H1 (cell line): ENCODE data around the gene CCBE1. TPM values are rescaled to one million over a fixed set of nuclear protein-coding genes. Genes with fewer than 3 reads are reported as not detected.

ENCODE experiments used
- CTCF ChIA-PET: fragments of 300-600 bp; sonication (Branson Sonifier 250); formaldehyde crosslinking; loops from one replicate; lab custom pipeline; 2021; ENCODE audit not compliant: partially characterized antibody; lab: Charles Lee
- POLR2A ChIA-PET: fragments of 300-600 bp; sonication (Branson Sonifier 250); formaldehyde crosslinking; loops from one replicate; lab custom pipeline; 2021; ENCODE audit warnings: inconsistent platforms; ENCODE audit not compliant: partially characterized antibody; lab: Charles Lee
- DNase-seq, 2 experiments: peaks; one replicate each; pipeline versions ENCODE4 v3.0.0 to v3.0.0-alpha.2; 2010 to 2022; ENCODE audit warnings: low spot score in 2 of 2, low read depth in 1 of 2, mixed read lengths in 1 of 2
- FAIRE-seq: peaks from 2 replicates; lab custom pipeline; 2011; peaks lifted over from hg19 to GRCh38; lab: Jason Lieb, UNC
- H2AFZ ChIP-seq: 2 replicates; pipeline ENCODE4 v1.8.1; 2012; ENCODE audit warnings: low read length, inconsistent platforms
- H2AK5ac ChIP-seq: 2 replicates; pipeline ENCODE4 v1.6.1; 2013; ENCODE audit warnings: low read depth, low read length
- H2BK120ac ChIP-seq: replicated peaks from 2 replicates; pipeline ENCODE3; 2013; ENCODE audit warnings: low read depth, low read length, inconsistent platforms
- H2BK12ac ChIP-seq: 2 replicates; pipeline ENCODE4 v1.6.1; 2013; ENCODE audit warnings: low read depth, low read length
- H2BK15ac ChIP-seq: 2 replicates; pipeline ENCODE4 v1.6.1; 2013; ENCODE audit warnings: low read length
- H2BK20ac ChIP-seq: 2 replicates; pipeline ENCODE4 v1.6.1; 2013; ENCODE audit warnings: low read length
- H2BK5ac ChIP-seq: 2 replicates; pipeline ENCODE4 v1.6.1; 2013; ENCODE audit warnings: low read depth, low read length
- H3K14ac ChIP-seq: 2 replicates; pipeline ENCODE4 v1.6.1; 2013; ENCODE audit warnings: inconsistent platforms; ENCODE audit not compliant: insufficient read length
- H3K18ac ChIP-seq: 2 replicates; pipeline ENCODE4 v1.6.1; 2013; ENCODE audit warnings: low read length; ENCODE audit errors: extremely low read depth
- H3K23ac ChIP-seq: 2 replicates; pipeline ENCODE4 v1.6.1; 2013; ENCODE audit warnings: inconsistent platforms; ENCODE audit not compliant: insufficient read length
- H3K23me2 ChIP-seq: 2 replicates; pipeline ENCODE4 v1.6.1; 2013; ENCODE audit warnings: low read depth, low read length
- H3K27ac ChIP-seq: 2 replicates; pipeline ENCODE4 v1.6.1; 2011; ENCODE audit warnings: low read depth, low read length, inconsistent platforms
- H3K27me3 ChIP-seq, 4 experiments: replicated peaks in 1 of 4; 1 replicate in 1 of 4; 2 replicates in 3 of 4; pipeline versions ENCODE4 v1.6.1 to v1.8.1; 2011 to 2013; ENCODE audit warnings: low read length in 3 of 4, mild to moderate bottlenecking in 3 of 4, inconsistent platforms in 2 of 4, mixed read lengths in 2 of 4, moderate library complexity in 1 of 4; ENCODE audit not compliant: control insufficient read depth in 3 of 4, insufficient read depth in 3 of 4; ENCODE audit errors: extremely low read depth in 1 of 4
- H3K36me3 ChIP-seq, 4 experiments: 2 replicates each; pipeline versions ENCODE4 v1.6.1 to v1.8.1; 2011 to 2013; ENCODE audit warnings: mild to moderate bottlenecking in 4 of 4, low read length in 3 of 4, moderate library complexity in 2 of 4, control low read depth in 1 of 4, inconsistent platforms in 1 of 4; ENCODE audit not compliant: insufficient read depth in 4 of 4, control insufficient read depth in 2 of 4
- H3K4ac ChIP-seq: replicated peaks from 2 replicates; pipeline ENCODE3; 2013; ENCODE audit warnings: low read length, low read depth, mixed read lengths, inconsistent platforms; ENCODE audit not compliant: insufficient read length
- H3K4me1 ChIP-seq, 4 experiments: replicated peaks in 1 of 4; 1 replicate in 1 of 4; 2 replicates in 3 of 4; pipeline versions ENCODE4 v1.6.1 to v1.8.1; 2011 to 2013; ENCODE audit warnings: low read length in 3 of 4, inconsistent platforms in 2 of 4, mixed read lengths in 1 of 4; ENCODE audit not compliant: insufficient read depth in 4 of 4, control insufficient read depth in 3 of 4
- H3K4me2 ChIP-seq, 2 experiments: 2 replicates each; pipeline versions ENCODE4 v1.6.1 to v1.8.1; 2011 to 2013; ENCODE audit warnings: low read depth in 2 of 2, low read length in 2 of 2, control low read depth in 1 of 2, inconsistent platforms in 1 of 2, mild to moderate bottlenecking in 1 of 2; ENCODE audit not compliant: insufficient read depth in 1 of 2
- H3K4me3 ChIP-seq, 4 experiments: fragments of 200-600, 300-600 bp in 1 of 4; sonication (generic), shearing (Covaris generic), sonication (Bioruptor Twin) in 1 of 4; 2 replicates each; pipeline versions ENCODE4 v1.5.1 to v1.8.1; 2011 to 2016; ENCODE audit warnings: low read length in 4 of 4, low read depth in 3 of 4, control low read depth in 2 of 4, inconsistent platforms in 2 of 4, mild to moderate bottlenecking in 2 of 4, mixed read lengths in 1 of 4, moderate library complexity in 1 of 4; ENCODE audit not compliant: insufficient read depth in 2 of 4; ENCODE audit errors: extremely low read depth in 1 of 4
- H3K56ac ChIP-seq: replicated peaks from 2 replicates; pipeline ENCODE3; 2013; ENCODE audit warnings: low read depth, mild to moderate bottlenecking, mixed read lengths, low read length, inconsistent platforms; ENCODE audit not compliant: insufficient read length
- H3K79me1 ChIP-seq: 2 replicates; pipeline ENCODE4 v1.6.1; 2013; ENCODE audit warnings: low read depth, low read length, control low read depth
- H3K79me2 ChIP-seq, 2 experiments: 2 replicates each; pipeline versions ENCODE4 v1.6.1 to v1.8.1; 2012 to 2013; ENCODE audit warnings: low read length in 2 of 2, mild to moderate bottlenecking in 2 of 2, inconsistent platforms in 1 of 2; ENCODE audit not compliant: insufficient read depth in 2 of 2, control insufficient read depth in 1 of 2
- H3K9ac ChIP-seq, 4 experiments: replicated peaks in 1 of 4; 1 replicate in 1 of 4; 2 replicates in 3 of 4; pipeline versions ENCODE4 v1.6.1 to v1.8.1; 2011 to 2013; ENCODE audit warnings: low read depth in 3 of 4, low read length in 3 of 4, control low read depth in 2 of 4, mild to moderate bottlenecking in 2 of 4, moderate library complexity in 2 of 4, inconsistent platforms in 1 of 4; ENCODE audit errors: extremely low read depth in 1 of 4
- H3K9me3 ChIP-seq, 2 experiments: 2 replicates each; pipeline versions ENCODE4 v1.6.1 to v1.8.1; 2012 to 2013; ENCODE audit warnings: mild to moderate bottlenecking in 2 of 2, moderate library complexity in 2 of 2, control low read depth in 1 of 2, inconsistent platforms in 1 of 2, low read depth in 1 of 2, low read length in 1 of 2, mixed read lengths in 1 of 2; ENCODE audit not compliant: insufficient read depth in 2 of 2
- H4K20me1 ChIP-seq, 2 experiments: replicated peaks in 1 of 2; 2 replicates each; pipeline versions ENCODE3 to v1.8.1; 2011 to 2013; ENCODE audit warnings: inconsistent platforms in 2 of 2, low read length in 2 of 2, mild to moderate bottlenecking in 1 of 2; ENCODE audit not compliant: insufficient read depth in 2 of 2, control insufficient read depth in 1 of 2
- H4K5ac ChIP-seq: 2 replicates; pipeline ENCODE4 v1.6.1; 2013; ENCODE audit warnings: low read length, low read depth, mixed read lengths, inconsistent platforms; ENCODE audit not compliant: insufficient read length
- H4K8ac ChIP-seq: 2 replicates; pipeline ENCODE4 v1.8.0; 2013; ENCODE audit warnings: mild to moderate bottlenecking, moderate library complexity, low read length, inconsistent platforms; ENCODE audit not compliant: insufficient read depth; ENCODE audit errors: extremely low read depth
- H4K91ac ChIP-seq: replicated peaks from 2 replicates; pipeline ENCODE3; 2013; ENCODE audit warnings: low read length, mixed read lengths, inconsistent platforms; ENCODE audit not compliant: insufficient read length
- BACH1 ChIP-seq: IDR thresholded peaks from 2 replicates; pipeline ENCODE4 v1.6.1; 2012; ENCODE audit warnings: low read length, improper control_type of control experiment
- CBX5 ChIP-seq: fragments of 300-800, 300-1000 bp; sonication (generic); IDR thresholded peaks from 2 replicates; pipeline ENCODE4 v1.7.1; 2016; ENCODE audit warnings: antibody characterized with exemption, low read length, low read depth
- EGR1 ChIP-seq: IDR thresholded peaks from 2 replicates; pipeline ENCODE4 v1.6.1; 2011; ENCODE audit warnings: low read depth, low read length, borderline replicate concordance
- KDM4A ChIP-seq: IDR thresholded peaks from one replicate; pipeline ENCODE4 v1.7.1; 2012; ENCODE audit warnings: low read depth, mild to moderate bottlenecking, moderate library complexity, low read length, inconsistent platforms; ENCODE audit not compliant: severe bottlenecking
- KDM5A ChIP-seq: fragments of 200-600 bp; IDR thresholded peaks from 2 replicates; pipeline ENCODE4 v1.7.1; 2012; ENCODE audit warnings: mild to moderate bottlenecking, low read length, inconsistent platforms, mixed read lengths
- NRF1 ChIP-seq: IDR thresholded peaks from 2 replicates; pipeline ENCODE4 v1.6.1; 2011; ENCODE audit warnings: mild to moderate bottlenecking, low read depth, low read length, improper control_type of control experiment
- POU5F1 ChIP-seq: IDR thresholded peaks from 2 replicates; pipeline ENCODE4 v1.6.1; 2011; ENCODE audit warnings: low read depth, mild to moderate bottlenecking, low read length, moderate library complexity
- RFX5 ChIP-seq: IDR thresholded peaks from 2 replicates; pipeline ENCODE4 v1.6.1; 2011; ENCODE audit warnings: low read depth, low read length, improper control_type of control experiment, borderline replicate concordance
- RNF2 ChIP-seq: fragments of 200-900, 300-1000 bp; sonication (generic); IDR thresholded peaks from 2 replicates; pipeline ENCODE4 v1.7.1; 2016; ENCODE audit warnings: borderline replicate concordance, low read depth, mild to moderate bottlenecking, antibody characterized with exemption, low read length; ENCODE audit not compliant: poor library complexity, severe bottlenecking; ENCODE audit errors: missing control alignments
- SIRT6 ChIP-seq: IDR thresholded peaks from one replicate; pipeline ENCODE4 v1.7.1; 2012; ENCODE audit warnings: low read length, inconsistent platforms
- SIX5 ChIP-seq: IDR thresholded peaks from 2 replicates; pipeline ENCODE4 v1.6.1; 2011; ENCODE audit warnings: mild to moderate bottlenecking, low read depth, low read length
- SP4 ChIP-seq: IDR thresholded peaks from 2 replicates; pipeline ENCODE4 v1.6.1; 2012; ENCODE audit warnings: low read length, inconsistent platforms
- TAF1 ChIP-seq: IDR thresholded peaks from 2 replicates; pipeline ENCODE4 v1.6.1; 2011; ENCODE audit warnings: mild to moderate bottlenecking, low read depth, low read length
- WGBS, 2 experiments: shearing (Covaris generic) in 1 of 2; methylation state at CpG; one replicate each; pipeline versions ENCODE4 v1.1.6 to v1.1.7; 2013 to 2015; ENCODE audit warnings: low lambda C conversion rate in 2 of 2, mixed read lengths in 2 of 2, inconsistent platforms in 1 of 2, low coverage in 1 of 2, missing lambda C conversion rate in 1 of 2; ENCODE audit not compliant: insufficient replicate concordance in 2 of 2, insufficient coverage in 1 of 2, insufficient read length in 1 of 2; ENCODE audit errors: extremely low coverage in 1 of 2, missing lambda C conversion rate in 1 of 2; 5-methylcytosine and 5-hydroxymethylcytosine counted together
- polyA plus RNA-seq, 7 experiments: library from polyadenylated mRNA; depleted of rRNA in 3 of 7; stranded (reverse) in 5 of 7; unstranded in 2 of 7; fragments of >200 nt in 5 of 7; fragments of 200-250 nt in 2 of 7; gene quantifications; 1 replicate in 5 of 7; 2 replicates in 1 of 7; 4 replicates in 1 of 7; pipeline versions ENCODE4 v1.2.1 to v1.2.3, GENCODE V29; 2011 to 2013; ENCODE audit warnings: missing spikeins in 2 of 7, mixed read lengths in 2 of 7
- total RNA-seq: library from RNA; stranded (reverse); fragmentation: NEBNext Ultra II Directional; extraction: Animal tissue kit (Norgen Biotek cat#: 25700); gene quantifications from 2 replicates; pipeline ENCODE4 v1.2.1, GENCODE V29; 2021
- TF ChIP-seq, protein P1 (sequence below): IDR thresholded peaks from 2 replicates; pipeline ENCODE4 v1.6.1; 2012; ENCODE audit warnings: low read length, inconsistent platforms

CCBE1 gene
- total and polyA plus RNA-seq, 2 of the 8 experiments (the other 6 are each of a cell fraction or from before 2014, with no cell fraction given) = 2.1 to 2.6 TPM

- Histone ChIP-seq H3K4me2 (no peak overlapping the region), H4K91ac (no peak overlapping the region), H4K5ac (no peak overlapping the region), H2BK15ac (no peak overlapping the region), H3K56ac (no peak overlapping the region), H3K23me2 (no peaks in the 10 kb centered on the region), H3K14ac (no peak overlapping the region), H3K79me2 (no peaks in the 10 kb centered on the region), H2BK20ac (no peak overlapping the region), H4K20me1 (no peaks in the 10 kb centered on the region), H2BK120ac (no peak overlapping the region), H2AK5ac (no peak overlapping the region), H3K9ac (no peak overlapping the region), H3K27ac (no peak overlapping the region), H2AFZ (no peak overlapping the region), H3K79me1 (no peaks in the 10 kb centered on the region), H3K27me3 (no peaks in the 10 kb centered on the region), H3K9me3 (no peaks in the 10 kb centered on the region), H2BK5ac (no peak overlapping the region), H2BK12ac (no peak overlapping the region), H3K4me1 (peaks cover 0 to 6% (median under 1%) of the 10 kb centered on the region in 4 experiments; a peak in 3 of 7 replicates), H3K4me3 (no peak overlapping the region), H3K18ac (no peak overlapping the region), H4K8ac (no peak overlapping the region), H3K4ac (no peak overlapping the region), H3K36me3 (no peaks in the 10 kb centered on the region), H3K23ac (no peak overlapping the region)
- DNase-seq (no peak), FAIRE-seq (no peak)
- POLR2A ChIA-PET = interaction anchor here (1.6 kb wide), 1 partner anchor 9 kb away, joined by 8 read pairs; no protein-coding TSS in a partner anchor
- CTCF ChIA-PET = interaction anchor here (3.1 kb wide), 1 partner anchor 9 kb away, joined by 12 read pairs; no protein-coding TSS in a partner anchor
- WGBS, 2 experiments = 92% methylated on average over 3 of the region's 3 CpGs; no CpG with 5 or more reads in 1 of the 2 experiments
- TF ChIP-seq EGR1 = no peak
- TF ChIP-seq, protein P1, sequence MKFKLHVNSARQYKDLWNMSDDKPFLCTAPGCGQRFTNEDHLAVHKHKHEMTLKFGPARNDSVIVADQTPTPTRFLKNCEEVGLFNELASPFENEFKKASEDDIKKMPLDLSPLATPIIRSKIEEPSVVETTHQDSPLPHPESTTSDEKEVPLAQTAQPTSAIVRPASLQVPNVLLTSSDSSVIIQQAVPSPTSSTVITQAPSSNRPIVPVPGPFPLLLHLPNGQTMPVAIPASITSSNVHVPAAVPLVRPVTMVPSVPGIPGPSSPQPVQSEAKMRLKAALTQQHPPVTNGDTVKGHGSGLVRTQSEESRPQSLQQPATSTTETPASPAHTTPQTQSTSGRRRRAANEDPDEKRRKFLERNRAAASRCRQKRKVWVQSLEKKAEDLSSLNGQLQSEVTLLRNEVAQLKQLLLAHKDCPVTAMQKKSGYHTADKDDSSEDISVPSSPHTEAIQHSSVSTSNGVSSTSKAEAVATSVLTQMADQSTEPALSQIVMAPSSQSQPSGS = no peak
- TF ChIP-seq RFX5 = no peak
- no peak for TF ChIP-seq POU5F1
- TF ChIP-seq TAF1 = no peak
- TF ChIP-seq SIX5 = no peak
- no peak for TF ChIP-seq KDM4A
- no peak for TF ChIP-seq SIRT6
- TF ChIP-seq NRF1 = no peak
- TF ChIP-seq CBX5 = no peak
- no peak for TF ChIP-seq BACH1
- TF ChIP-seq RNF2 = no peak
- TF ChIP-seq SP4 = no peak
- no peak for TF ChIP-seq KDM5A
These were observed 56.5 kb downstream of the CCBE1 start for GRCh38 chr18:59640721-59641120.
